RWPE1 (cell line): ENCODE data around the gene LSM14A.

Experiments
- CTCF ChIA-PET: fragments of 350-600 bp; sonication (Branson Sonifier 250); formaldehyde crosslinking; extraction: SDS; loops from one replicate; lab custom pipeline; 2021; lab: Yijun Ruan, JAX
- POLR2A ChIA-PET: fragments of 400-600 bp; formaldehyde crosslinking; extraction: SDS; loops from one replicate; lab custom pipeline; 2020; ENCODE audit warnings: antibody characterized with exemption; ENCODE audit not compliant: low non-redundant PET; lab: Yijun Ruan, JAX
- DNase-seq: peaks from one replicate; pipeline ENCODE4 v3.0.0; 2012; ENCODE audit warnings: low spot score
- H3K27ac ChIP-seq: fragments of 450-650 bp; 2 replicates; pipeline ENCODE4 v1.5.1; 2017
- TF ChIP-seq, protein P1 (sequence below): fragments of 450-650 bp; conservative IDR thresholded peaks from 2 replicates; pipeline ENCODE4 v1.5.1; 2017; ENCODE audit warnings: low read depth, mild to moderate bottlenecking

LSM14A gene

DNA sequence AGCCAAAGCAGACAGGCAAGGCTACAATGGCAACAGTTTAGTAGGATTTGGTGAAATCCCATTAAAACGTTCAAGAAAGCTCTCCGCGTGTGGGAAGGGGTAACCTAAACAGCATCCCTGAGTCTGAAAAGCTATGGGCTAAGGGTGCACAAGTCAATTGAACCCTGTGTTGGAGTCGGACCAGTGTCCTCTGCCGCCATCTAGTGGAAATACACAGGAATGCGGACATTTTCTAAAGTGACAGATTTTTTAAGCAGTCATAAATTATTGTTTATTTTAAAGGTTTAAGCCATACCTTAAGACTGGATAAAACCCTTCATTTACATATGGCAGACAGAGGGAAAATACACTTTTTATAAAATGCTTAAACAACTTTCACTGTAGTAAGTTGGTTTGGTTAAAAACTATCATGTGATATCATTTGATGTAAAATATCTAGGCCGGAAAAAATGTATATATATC lies 26.5 kb upstream of the LSM14A start:
- CTCF ChIA-PET: interaction anchor here (0.5 to 3.1 kb wide), 10 partner anchors 9 to 371 kb away, joined by 3 to 22 read pairs (median 4); no protein-coding TSS in a partner anchor
- TF ChIP-seq, protein P1, sequence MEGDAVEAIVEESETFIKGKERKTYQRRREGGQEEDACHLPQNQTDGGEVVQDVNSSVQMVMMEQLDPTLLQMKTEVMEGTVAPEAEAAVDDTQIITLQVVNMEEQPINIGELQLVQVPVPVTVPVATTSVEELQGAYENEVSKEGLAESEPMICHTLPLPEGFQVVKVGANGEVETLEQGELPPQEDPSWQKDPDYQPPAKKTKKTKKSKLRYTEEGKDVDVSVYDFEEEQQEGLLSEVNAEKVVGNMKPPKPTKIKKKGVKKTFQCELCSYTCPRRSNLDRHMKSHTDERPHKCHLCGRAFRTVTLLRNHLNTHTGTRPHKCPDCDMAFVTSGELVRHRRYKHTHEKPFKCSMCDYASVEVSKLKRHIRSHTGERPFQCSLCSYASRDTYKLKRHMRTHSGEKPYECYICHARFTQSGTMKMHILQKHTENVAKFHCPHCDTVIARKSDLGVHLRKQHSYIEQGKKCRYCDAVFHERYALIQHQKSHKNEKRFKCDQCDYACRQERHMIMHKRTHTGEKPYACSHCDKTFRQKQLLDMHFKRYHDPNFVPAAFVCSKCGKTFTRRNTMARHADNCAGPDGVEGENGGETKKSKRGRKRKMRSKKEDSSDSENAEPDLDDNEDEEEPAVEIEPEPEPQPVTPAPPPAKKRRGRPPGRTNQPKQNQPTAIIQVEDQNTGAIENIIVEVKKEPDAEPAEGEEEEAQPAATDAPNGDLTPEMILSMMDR: peak; percentile 86
- DNase-seq: peak; percentile 60
- POLR2A ChIA-PET: no interaction called here
- no peak overlapping the region for H3K27ac ChIP-seq

DNA sequence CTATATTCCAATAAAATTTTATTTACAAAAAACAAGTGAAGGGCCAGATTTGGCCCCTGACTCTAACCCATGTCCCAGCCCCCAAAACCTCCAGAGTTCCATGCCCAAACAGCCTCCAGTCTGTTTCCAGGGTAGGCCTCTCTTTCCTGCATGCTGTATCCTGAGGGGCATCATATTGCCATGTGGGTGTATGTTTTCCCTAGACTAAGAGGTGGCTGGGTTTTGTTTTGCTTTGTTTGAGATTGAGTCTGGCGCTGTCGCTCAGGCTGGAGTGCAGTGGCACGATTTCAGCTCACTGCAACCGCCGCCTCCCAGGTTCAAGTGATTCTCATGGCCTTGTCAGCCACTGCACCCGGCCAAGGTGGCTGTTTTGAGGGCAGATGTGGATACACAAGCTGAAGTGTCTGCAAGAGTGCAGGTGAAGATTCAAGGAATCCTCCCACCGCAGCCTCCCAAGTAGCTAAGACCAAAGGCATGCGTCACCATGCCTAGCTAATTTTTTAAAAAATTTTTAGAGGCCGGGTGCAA lies 23.6 kb upstream of the LSM14A start:
- TF ChIP-seq, protein P1: no peak
- no peak overlapping the region for H3K27ac ChIP-seq
- ChIA-PET POLR2A (no interaction called here), CTCF (no interaction called here)
- DNase-seq: no peak

DNA sequence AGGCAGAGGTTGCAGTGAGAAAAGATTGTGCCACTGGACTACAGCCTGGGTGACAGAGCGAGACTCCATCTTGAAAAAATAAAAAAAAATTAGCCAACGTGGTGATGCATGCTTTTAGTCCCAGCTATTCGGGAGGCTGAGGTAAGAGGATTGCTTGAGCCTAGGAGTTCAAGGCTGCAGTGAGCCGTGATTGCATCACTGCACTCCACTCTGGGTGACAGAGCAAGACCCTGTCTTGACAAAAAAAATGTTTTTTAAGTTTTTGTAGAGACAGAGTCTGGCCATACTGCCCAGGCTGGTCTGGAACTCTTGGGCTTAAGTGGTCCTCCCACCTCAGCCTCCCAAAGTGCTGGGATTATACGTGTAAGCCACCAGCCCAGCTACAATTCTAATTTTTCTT lies 22.4 kb upstream of the LSM14A start:
- DNase-seq: no peak
- H3K27ac ChIP-seq: no peak overlapping the region
- ChIA-PET CTCF (interaction anchor here (0.6 to 1.0 kb wide), 3 partner anchors 16 to 355 kb away, joined by 3 read pairs; no protein-coding TSS in a partner anchor), POLR2A (no interaction called here)
- TF ChIP-seq, protein P1: no peak

DNA sequence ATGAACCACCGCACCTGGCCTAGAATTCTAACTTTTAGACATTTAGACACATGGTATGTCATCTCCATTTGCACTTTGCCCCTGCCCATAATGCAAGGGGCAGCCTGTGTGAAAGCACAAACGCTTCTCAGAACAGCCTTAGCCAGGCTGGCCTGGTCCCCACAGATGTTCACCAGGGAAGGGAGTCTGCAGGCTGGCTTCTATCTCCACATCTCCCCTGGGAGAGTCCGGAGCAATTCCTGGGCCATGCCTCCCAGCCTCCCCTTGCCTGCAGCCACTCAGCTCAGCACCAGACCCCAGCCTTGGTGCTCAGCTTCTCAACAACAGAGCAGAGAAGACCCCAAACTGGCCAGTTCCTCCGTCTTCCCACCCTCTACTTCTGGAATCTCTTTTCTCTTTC lies 21.7 kb upstream of the LSM14A start:
- POLR2A ChIA-PET: no interaction called here
- CTCF ChIA-PET: interaction anchor here (0.7 to 1.0 kb wide), 2 partner anchors 16 to 374 kb away, joined by 3 read pairs; no protein-coding TSS in a partner anchor

DNA sequence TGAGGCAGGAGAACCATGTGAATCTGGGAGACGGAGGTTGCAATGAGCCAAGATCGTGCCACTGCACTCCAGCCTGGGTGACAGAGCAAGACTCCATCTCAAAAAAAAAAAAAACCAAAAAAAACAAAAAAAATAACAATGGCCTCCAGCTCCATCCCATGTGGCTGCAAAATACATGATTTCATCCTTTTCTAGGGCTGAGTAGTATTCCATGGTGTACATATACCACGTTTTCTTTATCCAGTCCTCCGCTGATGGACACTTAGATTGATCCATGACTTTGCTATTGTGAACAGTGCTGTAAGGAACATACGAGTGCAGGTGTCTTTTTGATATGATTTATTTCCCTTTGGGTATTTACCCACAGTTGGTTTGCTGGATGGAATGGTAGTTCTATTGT lies 20.9 kb upstream of the LSM14A start:
- TF ChIP-seq, protein P1: no peak
- CTCF ChIA-PET: no interaction called here
- DNase-seq: no peak
- H3K27ac ChIP-seq: no peak overlapping the region
- POLR2A ChIA-PET: no interaction called here

More for the DNA sequence above, 21.7 kb upstream of the LSM14A start:
- H3K27ac ChIP-seq: no peak overlapping the region
- TF ChIP-seq, protein P1: no peak
- DNase-seq: no peak

DNA sequence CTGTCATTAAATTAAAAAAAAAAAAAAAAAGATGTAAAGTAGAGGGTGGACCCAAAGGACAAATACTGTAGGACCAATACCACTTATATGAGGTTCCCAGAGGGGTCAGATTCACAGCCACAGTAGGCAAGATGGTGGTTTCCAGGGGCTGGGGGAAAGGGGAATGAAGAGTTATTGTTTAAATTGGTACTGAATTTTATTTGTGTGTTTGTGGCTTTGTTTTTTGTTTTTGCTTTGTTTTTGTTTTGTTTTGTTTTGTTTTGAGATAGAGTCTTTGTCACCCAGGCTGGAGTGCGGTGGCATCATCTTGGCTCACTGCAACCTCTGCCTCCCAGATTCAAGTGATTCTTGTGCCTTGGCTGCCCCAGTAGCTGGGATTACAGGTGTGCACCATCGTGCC lies 17.9 kb upstream of the LSM14A start:
- POLR2A ChIA-PET: no interaction called here
- no peak for DNase-seq
- CTCF ChIA-PET: no interaction called here
- TF ChIP-seq, protein P1: no peak
- H3K27ac ChIP-seq: no peak overlapping the region
